Spleen (tissue), 7 donors: ENCODE data around the gene HGFAC.

Experiments
- CTCF ChIP-seq, 11 experiments: fragments of 200-600 bp in 7 of 11; fragments of 450-650 bp in 4 of 11; sonication (generic) in 4 of 11; IDR thresholded peaks in 8 of 11; conservative IDR thresholded peaks in 3 of 11; 1 replicate in 7 of 11; 2 replicates in 4 of 11; pipeline versions ENCODE4 v1.4.0 to v1.8.0; 2016 to 2021; ENCODE audit warnings: antibody characterized with exemption in 11 of 11, inconsistent platforms in 4 of 11, mild to moderate bottlenecking in 1 of 11
- POLR2A ChIP-seq, 3 donors: fragments of 450-650 bp; IDR thresholded peaks; one replicate each; pipeline ENCODE4 v1.5.1; 2017; ENCODE audit warnings: antibody characterized with exemption in 3 of 3, mild to moderate bottlenecking in 1 of 3
- POLR2AphosphoS5 ChIP-seq, 3 donors: sonication (generic); formaldehyde crosslinking; IDR thresholded peaks; one replicate each; pipeline ENCODE4 v1.5.1; 2017; ENCODE audit warnings: antibody characterized with exemption in 3 of 3
- donor health status: DM: no; HTN: no; CAD: no; lungs with moderate emphysema.
- donor health status: DM: no; HTN: no; CAD: no.
- donor health status: DM: no; HTN: no; CAD: no.

GRCh38 chr4:3462790-3463415 lies 21.1 kb downstream of the HGFAC start, which contains the start of gene DOK7:
- TF ChIP-seq POLR2AphosphoS5 (IDR thresholded peaks at IDR 0.05) (no peak), CTCF (IDR thresholded peaks at IDR 0.05 in 8 of 11, conservative IDR thresholded peaks at IDR 0.05 in 3 of 11) (no peak), POLR2A (IDR thresholded peaks at IDR 0.05) (no peak)
